K562 treated with DMSO at 1 percent for 48 hours (cell line): ENCODE data around the gene ERRFI1. TPM values are rescaled to one million over a fixed set of nuclear protein-coding genes. Genes with fewer than 3 reads are reported as not detected.

Experiments used
- total RNA-seq: library from RNA; unstranded; fragments of 300-600 nt; gene quantifications from 2 replicates; pipeline ENCODE4 v1.2.3, GENCODE V29; 2022; ENCODE audit warnings: low replicate concordance; ENCODE audit errors: extremely low read depth

Gene ERRFI1
- not detected in 2 replicates for total RNA-seq

GRCh38 chr1:8026153-8026975, at the start of gene ERRFI1:
ERRFI1 (minus strand) TSS chr1:8026309; CDS start chr1:8015619, 10,690 bp downstream.

Other genes starting within 250 kb of the ERRFI1 start
- not detected in 2 replicates for gene PER3, start 242.0 kb downstream of the ERRFI1 start, total RNA-seq
- not detected in 2 replicates for gene UTS2, start 173.2 kb downstream of the ERRFI1 start, total RNA-seq
- not detected in 2 replicates for gene TNFRSF9, start 85.5 kb downstream of the ERRFI1 start, total RNA-seq
- gene PARK7, start 64.6 kb downstream of the ERRFI1 start, total RNA-seq = not detected in 2 replicates